IPS-15b (cell line): Measurements from ENCODE around the gene CALR3.
A peak's percentile ranks its signal among the peaks of the same experiment; 100 is the strongest.
"Not testable (repeated sequence)": the region's sequence is repeated elsewhere in the genome, so short reads cannot be mapped to it uniquely, and the experiment has no call there.

Source experiments
- H3K27me3 ChIP-seq: one replicate; pipeline ENCODE4 v1.6.1; 2013; ENCODE audit warnings: low read length; ENCODE audit not compliant: control insufficient read depth, insufficient read depth
- H3K36me3 ChIP-seq: one replicate; pipeline ENCODE4 v1.6.1; 2013; ENCODE audit warnings: low read length; ENCODE audit not compliant: control insufficient read depth, insufficient read depth
- H3K4me1 ChIP-seq: one replicate; pipeline ENCODE4 v1.6.1; 2013; ENCODE audit warnings: mild to moderate bottlenecking, low read length; ENCODE audit not compliant: control insufficient read depth, insufficient read depth
- H3K4me3 ChIP-seq: one replicate; pipeline ENCODE4 v1.5.1; 2013; ENCODE audit warnings: low read depth, low read length
- H3K9ac ChIP-seq: one replicate; pipeline ENCODE4 v1.6.1; 2013; ENCODE audit warnings: low read depth, mild to moderate bottlenecking, low read length
- H3K9me3 ChIP-seq: one replicate; pipeline ENCODE4 v1.6.1; 2013; ENCODE audit warnings: mild to moderate bottlenecking, low read length; ENCODE audit not compliant: control insufficient read depth, insufficient read depth

Gene CALR3

GRCh38 chr19:16495982-16496612, at the start of gene CALR3, which contains the start of gene C19orf44:
Gene CALR3 (minus strand): TSS chr19:16496167. CDS start chr19:16496129, 38 bp downstream.
Gene C19orf44 (plus strand): TSS chr19:16496394. CDS start chr19:16500793, 4,399 bp downstream.
- Histone ChIP-seq H3K9ac (peak within 1 kb of the TSS; percentile 77), H3K4me3 (peak within 1 kb of the TSS; percentile 88), H3K4me1 (no peaks in the 10 kb centered on the region), H3K9me3 (no peaks in the 10 kb centered on the region), H3K27me3 (no peaks in the 10 kb centered on the region), H3K36me3 (no peaks in the 10 kb centered on the region)

- peaks cover 3% of the 10 kb centered on the region for H3K36me3 ChIP-seq
- no peak overlapping the region for H3K4me3 ChIP-seq
- no peaks in the 10 kb centered on the region for H3K27me3 ChIP-seq
- no peaks in the 10 kb centered on the region for H3K9me3 ChIP-seq
- H3K4me1 ChIP-seq: peaks cover 2% of the 10 kb centered on the region
- H3K9ac ChIP-seq: no peak overlapping the region
Observed at GRCh38 chr19:16544473-16545231, 48.7 kb upstream of the CALR3 start.

- H3K4me1 ChIP-seq, H3K9ac ChIP-seq: not testable (repeated sequence)
- peak overlapping the region; percentile 97 for H3K4me3 ChIP-seq
Observed at GRCh38 chr19:16543734-16544133, 47.8 kb upstream of the CALR3 start.

GRCh38 chr19:16542910-16543472, 47.0 kb upstream of the CALR3 start:
- H3K36me3 ChIP-seq: peaks cover 7% of the 10 kb centered on the region
- H3K9ac ChIP-seq: peak overlapping the region; percentile 94
- H3K4me3 ChIP-seq: peak overlapping the region; percentile 97
- no peaks in the 10 kb centered on the region for H3K27me3 ChIP-seq
- H3K4me1 ChIP-seq: no peaks in the 10 kb centered on the region
- no peaks in the 10 kb centered on the region for H3K9me3 ChIP-seq

More at GRCh38 chr19:16543734-16544133, 47.8 kb upstream of the CALR3 start:
- H3K9me3 ChIP-seq, H3K27me3 ChIP-seq, H3K36me3 ChIP-seq: not testable (repeated sequence)

- Histone ChIP-seq H3K4me1 (no peaks in the 10 kb centered on the region), H3K4me3 (peak within 1 kb of the TSS; percentile 97), H3K9ac (peak within 1 kb of the TSS; percentile 94), H3K36me3 (peaks cover 15% of the 10 kb centered on the region), H3K27me3 (no peaks in the 10 kb centered on the region), H3K9me3 (no peaks in the 10 kb centered on the region)
Observed at GRCh38 chr19:16542045-16542909, 46.3 kb upstream of the CALR3 start, which contains the start of gene CHERP. Gene CHERP (minus strand): TSS chr19:16542437. CDS start chr19:16542378, 59 bp downstream.

GRCh38 chr19:16541526-16542044, 45.6 kb upstream of the CALR3 start:
- Histone ChIP-seq H3K9ac (peak overlapping the region; percentile 94), H3K4me3 (peak overlapping the region; percentile 85), H3K36me3 (peaks cover 15% of the 10 kb centered on the region), H3K27me3 (no peaks in the 10 kb centered on the region), H3K4me1 (no peaks in the 10 kb centered on the region), H3K9me3 (no peaks in the 10 kb centered on the region)

- peaks cover 20% of the 10 kb centered on the region for H3K36me3 ChIP-seq
- no peak overlapping the region for H3K9ac ChIP-seq
- peak overlapping the region; percentile 85 for H3K4me3 ChIP-seq
- no peaks in the 10 kb centered on the region for H3K9me3 ChIP-seq
- H3K4me1 ChIP-seq: no peaks in the 10 kb centered on the region
- no peaks in the 10 kb centered on the region for H3K27me3 ChIP-seq
Observed at GRCh38 chr19:16540948-16541347, 45.0 kb upstream of the CALR3 start.

- no peaks in the 10 kb centered on the region for H3K4me1 ChIP-seq
- no peak overlapping the region for H3K4me3 ChIP-seq
- no peaks in the 10 kb centered on the region for H3K9me3 ChIP-seq
- peaks cover 49% of the 10 kb centered on the region for H3K36me3 ChIP-seq
- no peak overlapping the region for H3K9ac ChIP-seq
- H3K27me3 ChIP-seq: no peaks in the 10 kb centered on the region
Observed at GRCh38 chr19:16537111-16537510, 41.1 kb upstream of the CALR3 start.

GRCh38 chr19:16536130-16536529, 40.2 kb upstream of the CALR3 start:
- Histone ChIP-seq H3K27me3 (no peaks in the 10 kb centered on the region), H3K9me3 (no peaks in the 10 kb centered on the region), H3K4me3 (no peak overlapping the region), H3K9ac (no peak overlapping the region), H3K36me3 (peaks cover 58% of the 10 kb centered on the region), H3K4me1 (no peaks in the 10 kb centered on the region)

- Histone ChIP-seq H3K9ac (no peak overlapping the region), H3K4me1 (no peaks in the 10 kb centered on the region), H3K27me3 (no peaks in the 10 kb centered on the region), H3K36me3 (peaks cover 66% of the 10 kb centered on the region), H3K9me3 (no peaks in the 10 kb centered on the region), H3K4me3 (no peak overlapping the region)
Observed at GRCh38 chr19:16535381-16535780, 39.4 kb upstream of the CALR3 start.
